Kidney (tissue), 14 donors: Measurements from ENCODE around the gene HOXD8. TPM values are rescaled to one million over a fixed set of nuclear protein-coding genes. Genes with fewer than 3 reads are reported as not detected.

Experiments
- DNase-seq, 5 donors: peaks; one replicate each; pipeline ENCODE4 v3.0.0-alpha.2; 2013 to 2020
- FAIRE-seq: peaks from 2 replicates; lab custom pipeline; 2012; peaks lifted over from hg19 to GRCh38; lab: Jason Lieb, UNC
- H3K27ac ChIP-seq, 2 donors: one replicate each; pipeline ENCODE4 v1.7.0; 2013; ENCODE audit warnings: low read depth in 2 of 2, low read length in 2 of 2, inconsistent platforms in 1 of 2
- H3K27me3 ChIP-seq: one replicate; pipeline ENCODE4 v1.7.1; 2013; ENCODE audit warnings: low read length, inconsistent platforms; ENCODE audit not compliant: control insufficient read depth, insufficient read depth
- H3K36me3 ChIP-seq, 3 donors: one replicate each; pipeline versions ENCODE4 v1.7.0 to v1.7.1; 2013; ENCODE audit warnings: low read length in 3 of 3, control low read depth in 1 of 3, inconsistent platforms in 1 of 3; ENCODE audit not compliant: insufficient read depth in 3 of 3, control insufficient read depth in 2 of 3
- H3K4me1 ChIP-seq, 3 donors: one replicate each; pipeline versions ENCODE4 v1.7.0 to v1.7.1; 2013; ENCODE audit warnings: low read length in 3 of 3, inconsistent platforms in 1 of 3, low read depth in 1 of 3; ENCODE audit not compliant: control insufficient read depth in 2 of 3, insufficient read depth in 2 of 3
- H3K4me3 ChIP-seq, 3 donors: one replicate each; pipeline versions ENCODE4 v1.7.0 to v1.8.1; 2013; ENCODE audit warnings: low read length in 3 of 3, control low read depth in 1 of 3, inconsistent platforms in 1 of 3
- H3K9ac ChIP-seq, 3 donors: one replicate each; pipeline versions ENCODE4 v1.7.0 to v1.7.1; 2013; ENCODE audit warnings: low read length in 3 of 3, control low read depth in 1 of 3, inconsistent platforms in 1 of 3
- H3K9me3 ChIP-seq, 3 donors: one replicate each; pipeline versions ENCODE4 v1.7.0 to v1.7.1; 2013; ENCODE audit warnings: low read length in 3 of 3, control low read depth in 1 of 3, inconsistent platforms in 1 of 3; ENCODE audit not compliant: control insufficient read depth in 2 of 3, insufficient read depth in 1 of 3
- intact Hi-C: fragments of 100-400 bp; cut with DNase I; formaldehyde crosslinking; loops from one replicate; pipeline ENCODE4 v1.11.1; 2022
- polyA plus RNA-seq: library from polyadenylated mRNA; stranded (reverse); fragments of 350-450 nt; fragmentation: Illumina TruSeq; extraction: RNeasy Lipid Tissue Mini Kit (QIAGEN cat#74804); gene quantifications from one replicate; pipeline ENCODE4 v1.2.3, GENCODE V29; 2014; ENCODE audit warnings: low read depth, low replicate concordance; ENCODE audit not compliant: insufficient read depth
- total RNA-seq: library from RNA; stranded (reverse); fragmentation: NEBNext Ultra II Directional; extraction: Animal tissue kit (Norgen Biotek cat#: 25700); gene quantifications from one replicate; pipeline ENCODE4 v1.2.1, GENCODE V29; 2021
- TF ChIP-seq, protein P1 (sequence below): IDR thresholded peaks from 3 replicates; pipeline ENCODE4 v1.5.1; 2012; ENCODE audit warnings: mild to moderate bottlenecking, moderate library complexity, borderline replicate concordance; ENCODE audit not compliant: insufficient read depth; ENCODE audit errors: extremely low read depth
- donor health status: control.
- donor health status: control.
- donor health status: control.
- donor health status: control.
- donor health status: control.
- donor health status: DM: yes; HTN: yes; CAD: no.
- donor health status: Normal renal cell carcinoma (clear cell type).

HOXD8 gene
- total and polyA plus RNA-seq, 2 donors from 2014 or later, result 76.5 to 122 TPM

DNA sequence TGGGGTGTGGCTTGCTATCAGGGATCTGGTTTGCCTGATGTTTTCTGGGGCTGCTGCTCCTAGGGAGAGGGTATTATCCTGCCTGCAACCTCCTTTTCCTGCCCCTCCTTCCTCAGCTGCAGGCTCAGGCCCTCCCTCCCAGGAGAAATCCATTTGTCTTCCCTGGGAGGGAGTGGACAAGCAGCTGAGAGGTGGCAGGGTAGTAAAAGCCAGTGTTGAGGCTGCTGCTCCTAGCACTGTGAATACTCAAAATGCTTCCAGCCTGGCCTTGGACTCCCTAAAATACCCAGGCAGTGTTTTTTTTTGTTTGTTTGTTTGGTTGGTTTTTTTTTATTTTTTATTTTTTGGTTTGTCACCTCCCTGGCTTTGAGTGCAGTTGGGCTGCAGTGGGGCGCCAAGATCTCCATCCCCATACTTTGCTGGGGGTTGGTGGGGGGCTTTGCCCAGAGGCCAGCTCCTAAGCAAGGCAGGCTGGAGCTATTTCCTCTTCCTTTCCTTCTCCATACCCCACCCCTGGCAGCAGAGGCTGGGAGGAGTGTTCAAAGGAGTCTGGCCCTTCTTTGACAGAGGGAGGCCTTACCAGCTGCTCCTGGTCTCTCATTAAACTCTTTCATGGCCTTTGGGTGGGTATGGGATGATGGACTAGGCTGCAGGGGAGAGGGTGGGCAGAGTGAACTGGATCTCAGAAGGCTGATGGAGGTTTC, 41.2 kb downstream of the HOXD8 start:
- Histone ChIP-seq H3K27me3 (no peaks in the 10 kb centered on the region), H3K4me3 (peak overlapping the region in 1 of 3 donors; percentile 53), H3K27ac (peak overlapping the region; percentile 71 to 85), H3K9ac (peak overlapping the region in 1 of 3 donors; percentile 77), H3K4me1 (peaks cover 6 to 15% (median 9%) of the 10 kb centered on the region in 3 donors), H3K36me3 (no peaks in the 10 kb centered on the region), H3K9me3 (no peaks in the 10 kb centered on the region)
- FAIRE-seq, result no peak
- intact Hi-C loops, result no loop called here
- TF ChIP-seq, protein P1, sequence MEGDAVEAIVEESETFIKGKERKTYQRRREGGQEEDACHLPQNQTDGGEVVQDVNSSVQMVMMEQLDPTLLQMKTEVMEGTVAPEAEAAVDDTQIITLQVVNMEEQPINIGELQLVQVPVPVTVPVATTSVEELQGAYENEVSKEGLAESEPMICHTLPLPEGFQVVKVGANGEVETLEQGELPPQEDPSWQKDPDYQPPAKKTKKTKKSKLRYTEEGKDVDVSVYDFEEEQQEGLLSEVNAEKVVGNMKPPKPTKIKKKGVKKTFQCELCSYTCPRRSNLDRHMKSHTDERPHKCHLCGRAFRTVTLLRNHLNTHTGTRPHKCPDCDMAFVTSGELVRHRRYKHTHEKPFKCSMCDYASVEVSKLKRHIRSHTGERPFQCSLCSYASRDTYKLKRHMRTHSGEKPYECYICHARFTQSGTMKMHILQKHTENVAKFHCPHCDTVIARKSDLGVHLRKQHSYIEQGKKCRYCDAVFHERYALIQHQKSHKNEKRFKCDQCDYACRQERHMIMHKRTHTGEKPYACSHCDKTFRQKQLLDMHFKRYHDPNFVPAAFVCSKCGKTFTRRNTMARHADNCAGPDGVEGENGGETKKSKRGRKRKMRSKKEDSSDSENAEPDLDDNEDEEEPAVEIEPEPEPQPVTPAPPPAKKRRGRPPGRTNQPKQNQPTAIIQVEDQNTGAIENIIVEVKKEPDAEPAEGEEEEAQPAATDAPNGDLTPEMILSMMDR, result no peak
- peak in 4 of 5 donors; percentile 79 to 90 (median 85) for DNase-seq

DNA sequence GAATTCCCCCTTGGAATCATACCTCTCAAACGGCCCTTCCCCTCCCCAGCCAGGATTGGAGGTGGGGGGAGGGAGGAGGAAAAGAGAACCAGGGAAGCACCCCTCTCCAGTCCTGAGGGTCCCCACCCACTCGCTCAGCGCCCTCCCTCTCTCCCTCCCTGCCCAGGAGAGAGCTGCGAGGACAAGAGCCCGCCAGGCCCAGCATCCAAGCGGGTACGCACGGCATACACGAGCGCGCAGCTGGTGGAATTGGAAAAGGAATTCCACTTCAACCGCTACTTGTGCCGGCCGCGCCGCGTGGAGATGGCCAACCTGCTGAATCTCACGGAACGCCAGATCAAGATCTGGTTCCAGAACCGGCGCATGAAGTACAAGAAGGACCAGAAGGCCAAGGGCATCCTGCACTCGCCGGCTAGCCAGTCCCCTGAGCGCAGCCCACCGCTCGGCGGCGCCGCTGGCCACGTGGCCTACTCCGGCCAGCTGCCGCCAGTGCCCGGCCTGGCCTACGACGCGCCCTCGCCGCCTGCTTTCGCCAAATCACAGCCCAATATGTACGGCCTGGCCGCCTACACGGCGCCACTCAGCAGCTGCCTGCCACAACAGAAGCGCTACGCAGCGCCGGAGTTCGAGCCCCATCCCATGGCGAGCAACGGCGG, 42.0 kb downstream of the HOXD8 start:
- intact Hi-C loops, result no loop called here
- Histone ChIP-seq H3K9me3 (no peaks in the 10 kb centered on the region), H3K4me1 (peaks cover 6 to 16% (median 6%) of the 10 kb centered on the region in 3 donors), H3K36me3 (no peaks in the 10 kb centered on the region), H3K9ac (peak overlapping the region in 1 of 3 donors; percentile 77), H3K27ac (peak overlapping the region; percentile 71 to 85), H3K27me3 (no peaks in the 10 kb centered on the region), H3K4me3 (peak overlapping the region in 2 of 3 donors; percentile 1 to 53)
- no peak for FAIRE-seq
- TF ChIP-seq, protein P1, result no peak
- DNase-seq, result peak; percentile 66 to 80 (median 73)

DNA sequence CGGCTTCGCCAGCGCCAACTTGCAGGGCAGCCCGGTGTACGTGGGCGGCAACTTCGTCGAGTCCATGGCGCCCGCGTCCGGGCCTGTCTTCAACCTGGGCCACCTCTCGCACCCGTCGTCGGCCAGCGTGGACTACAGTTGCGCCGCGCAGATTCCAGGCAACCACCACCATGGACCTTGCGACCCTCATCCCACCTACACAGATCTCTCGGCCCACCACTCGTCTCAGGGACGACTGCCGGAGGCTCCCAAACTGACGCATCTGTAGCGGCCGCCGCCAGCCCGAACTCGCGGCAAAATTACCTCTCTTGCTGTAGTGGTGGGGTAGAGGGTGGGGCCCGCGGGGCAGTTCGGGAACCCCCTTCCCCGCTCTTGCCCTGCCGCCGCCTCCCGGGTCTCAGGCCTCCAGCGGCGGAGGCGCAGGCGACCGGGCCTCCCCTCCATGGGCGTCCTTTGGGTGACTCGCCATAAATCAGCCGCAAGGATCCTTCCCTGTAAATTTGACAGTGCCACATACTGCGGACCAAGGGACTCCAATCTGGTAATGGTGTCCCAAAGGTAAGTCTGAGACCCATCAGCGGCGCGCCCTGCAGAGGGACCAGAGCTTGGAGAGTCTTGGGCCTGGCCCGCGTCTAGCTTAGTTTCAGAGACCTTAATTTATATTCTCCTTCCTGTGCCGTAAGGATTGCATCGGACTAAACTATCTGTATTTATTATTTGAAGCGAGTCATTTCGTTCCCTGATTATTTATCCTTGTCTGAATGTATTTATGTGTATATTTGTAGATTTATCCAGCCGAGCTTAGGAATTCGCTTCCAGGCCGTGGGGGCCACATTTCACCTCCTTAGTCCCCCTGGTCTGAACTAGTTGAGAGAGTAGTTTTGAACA, 42.7 kb downstream of the HOXD8 start:
- peak overlapping the region; percentile 7 to 77 (median 43) for H3K9ac ChIP-seq
- DNase-seq (peak in 4 of 5 donors; percentile 52 to 70 (median 62)), FAIRE-seq (no peak)
- H3K36me3 ChIP-seq, result no peaks in the 10 kb centered on the region
- H3K27me3 ChIP-seq, result no peaks in the 10 kb centered on the region
- intact Hi-C loops, result no loop called here
- H3K27ac ChIP-seq, result peak overlapping the region; percentile 71 to 85
- H3K9me3 ChIP-seq, result no peaks in the 10 kb centered on the region
- TF ChIP-seq, protein P1, result no peak
- peak overlapping the region; percentile 51 to 58 (median 53) for H3K4me3 ChIP-seq
- peaks cover 6 to 16% (median 7%) of the 10 kb centered on the region in 3 donors for H3K4me1 ChIP-seq
